ENCODE data around the gene ARHGAP29.
"Not testable (repeated sequence)": the region's sequence is repeated elsewhere in the genome, so short reads cannot be mapped to it uniquely, and the experiment has no call there.

Gene ARHGAP29

GRCh38 chr1:94169126-94169525 is 68.3 kb downstream of the ARHGAP29 start:
- no peak for DNase-seq

- no peak for DNase-seq
Observed at GRCh38 chr1:94165843-94166242, 71.5 kb downstream of the ARHGAP29 start.

GRCh38 chr1:94164885-94165284 is 72.5 kb downstream of the ARHGAP29 start:
- not testable (repeated sequence) for DNase-seq

- DNase-seq: not testable (repeated sequence)
Observed at GRCh38 chr1:94164121-94164520, 73.3 kb downstream of the ARHGAP29 start.

- not testable (repeated sequence) for DNase-seq
Observed at GRCh38 chr1:94163249-94163648, 74.1 kb downstream of the ARHGAP29 start.

- no peak for DNase-seq
Observed at GRCh38 chr1:94160811-94161210, 76.6 kb downstream of the ARHGAP29 start.

GRCh38 chr1:94156096-94156625 is 81.2 kb downstream of the ARHGAP29 start:
- no peak for DNase-seq

- DNase-seq: no peak
Observed at GRCh38 chr1:94154989-94155388, 82.4 kb downstream of the ARHGAP29 start.

GRCh38 chr1:94153133-94153532 is 84.3 kb downstream of the ARHGAP29 start:
- no peak for DNase-seq

GRCh38 chr1:94149166-94149565 is 88.2 kb downstream of the ARHGAP29 start:
- DNase-seq: not testable (repeated sequence)

GRCh38 chr1:94146273-94146672 is 91.1 kb downstream of the ARHGAP29 start:
- DNase-seq: no peak

GRCh38 chr1:94144836-94145235 is 92.5 kb downstream of the ARHGAP29 start:
- no peak for DNase-seq

- no peak for DNase-seq
Observed at GRCh38 chr1:94143809-94144176, 93.6 kb downstream of the ARHGAP29 start.

GRCh38 chr1:94143173-94143808 is 94.1 kb downstream of the ARHGAP29 start:
- no peak for DNase-seq

GRCh38 chr1:94142583-94142982 is 94.8 kb downstream of the ARHGAP29 start:
- DNase-seq: no peak

GRCh38 chr1:94142022-94142421 is 95.4 kb downstream of the ARHGAP29 start:
- DNase-seq: no peak

- no peak for DNase-seq
Observed at GRCh38 chr1:94132111-94132510, 105.3 kb downstream of the ARHGAP29 start.

GRCh38 chr1:94130851-94131595 is 106.4 kb downstream of the ARHGAP29 start:
- DNase-seq: no peak

- DNase-seq: no peak
Observed at GRCh38 chr1:94126651-94127050, 110.7 kb downstream of the ARHGAP29 start.

- DNase-seq: no peak
Observed at GRCh38 chr1:94125551-94126514, 111.6 kb downstream of the ARHGAP29 start.

- DNase-seq: no peak
Observed at GRCh38 chr1:94124538-94124937, 112.8 kb downstream of the ARHGAP29 start.

- DNase-seq: no peak
Observed at GRCh38 chr1:94122201-94122970, 115.0 kb downstream of the ARHGAP29 start.
